ENCODE data around the gene MAD1L1.
"Not testable (repeated sequence)": the region's sequence is repeated elsewhere in the genome, so short reads cannot be mapped to it uniquely, and the experiment has no call there.

MAD1L1 gene

GRCh38 chr7:1931256-1931950, 301.3 kb downstream of the MAD1L1 start:
- no peak for DNase-seq (ENCODE audit: low read depth in 2 of 3, low spot score in 1 of 3)

GRCh38 chr7:1930381-1931065, 302.2 kb downstream of the MAD1L1 start:
- no peak for DNase-seq (ENCODE audit: low read depth in 2 of 3, low spot score in 1 of 3)

DNA sequence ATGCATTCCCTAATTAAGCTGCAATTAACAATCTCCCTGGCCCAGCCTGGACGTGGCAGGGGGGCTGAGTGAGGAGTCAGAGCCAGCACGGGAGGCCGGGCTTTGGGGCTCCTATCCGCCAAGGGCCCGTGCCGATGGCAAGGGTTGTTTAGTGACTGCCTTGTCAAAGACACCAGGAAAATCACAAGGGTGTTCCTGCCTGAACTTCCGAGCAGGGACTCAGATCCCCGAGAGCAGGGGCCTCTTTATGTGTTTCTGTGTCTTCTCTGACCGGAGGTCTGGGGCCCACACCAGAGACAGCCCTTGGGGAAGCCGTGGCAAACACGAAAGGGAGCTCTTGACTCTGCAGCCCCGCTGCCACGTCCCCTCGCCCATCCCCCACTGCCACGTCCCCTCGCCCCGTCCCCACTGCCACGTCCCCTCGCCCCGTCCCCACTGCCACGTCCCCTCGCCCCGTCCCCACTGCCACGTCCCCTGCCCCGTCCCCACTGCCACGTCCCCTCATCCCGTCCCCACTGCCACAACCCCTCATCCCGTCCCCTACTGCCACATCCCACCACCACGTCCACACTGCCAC, 303.3 kb downstream of the MAD1L1 start:
- not testable (repeated sequence) for DNase-seq (ENCODE audit: low read depth in 2 of 3, low spot score in 1 of 3)

DNA sequence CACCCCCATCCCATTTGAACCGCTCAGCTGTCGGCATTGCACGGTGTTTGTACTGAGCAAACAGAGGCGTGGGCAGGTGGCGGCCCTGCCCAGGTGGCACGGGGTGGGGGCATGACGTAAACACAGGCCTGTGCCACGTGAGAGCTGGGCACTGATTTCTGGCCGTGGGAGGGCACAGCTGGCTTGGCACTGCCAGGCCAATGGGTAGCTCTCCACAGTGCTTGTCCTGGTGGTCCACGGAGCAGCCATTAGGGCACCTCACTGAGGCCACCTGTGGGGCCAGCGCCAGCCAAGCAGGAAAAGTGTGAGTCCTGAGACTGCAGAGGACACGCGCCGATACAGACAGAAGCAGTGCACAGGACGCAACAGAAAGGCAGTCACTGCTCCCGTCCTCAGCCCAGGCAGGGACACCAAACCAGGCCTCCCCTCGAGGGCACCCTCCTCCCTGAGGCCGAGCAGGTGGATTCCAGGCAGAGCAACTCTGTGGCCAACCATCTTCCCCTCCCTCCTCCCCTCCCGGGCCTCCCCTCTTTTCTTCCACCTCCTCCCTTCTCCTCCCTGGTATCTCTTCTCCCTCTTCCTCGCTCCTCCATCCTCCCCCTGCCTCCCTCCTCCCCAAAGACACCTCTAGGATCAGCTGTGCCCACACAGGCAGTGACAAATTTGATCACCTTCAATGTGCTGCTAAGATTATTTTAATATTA, 303.9 kb downstream of the MAD1L1 start:
- DNase-seq (ENCODE audit: low read depth in 2 of 3, low spot score in 1 of 3): no peak

GRCh38 chr7:1927937-1928644, 304.7 kb downstream of the MAD1L1 start:
- no peak for DNase-seq (ENCODE audit: low read depth in 2 of 3, low spot score in 1 of 3)

- DNase-seq (ENCODE audit: low read depth in 2 of 3, low spot score in 1 of 3): no peak
Observed at GRCh38 chr7:1926908-1927306, 305.8 kb downstream of the MAD1L1 start.

GRCh38 chr7:1925973-1926907, 306.5 kb downstream of the MAD1L1 start:
- no peak for DNase-seq (ENCODE audit: low read depth in 2 of 3, low spot score in 1 of 3)

- DNase-seq (ENCODE audit: low read depth in 2 of 3, low spot score in 1 of 3): no peak
Observed at GRCh38 chr7:1925349-1925748, 307.4 kb downstream of the MAD1L1 start.

GRCh38 chr7:1924258-1924817, 308.4 kb downstream of the MAD1L1 start:
- DNase-seq (ENCODE audit: low read depth in 2 of 3, low spot score in 1 of 3): no peak

DNA sequence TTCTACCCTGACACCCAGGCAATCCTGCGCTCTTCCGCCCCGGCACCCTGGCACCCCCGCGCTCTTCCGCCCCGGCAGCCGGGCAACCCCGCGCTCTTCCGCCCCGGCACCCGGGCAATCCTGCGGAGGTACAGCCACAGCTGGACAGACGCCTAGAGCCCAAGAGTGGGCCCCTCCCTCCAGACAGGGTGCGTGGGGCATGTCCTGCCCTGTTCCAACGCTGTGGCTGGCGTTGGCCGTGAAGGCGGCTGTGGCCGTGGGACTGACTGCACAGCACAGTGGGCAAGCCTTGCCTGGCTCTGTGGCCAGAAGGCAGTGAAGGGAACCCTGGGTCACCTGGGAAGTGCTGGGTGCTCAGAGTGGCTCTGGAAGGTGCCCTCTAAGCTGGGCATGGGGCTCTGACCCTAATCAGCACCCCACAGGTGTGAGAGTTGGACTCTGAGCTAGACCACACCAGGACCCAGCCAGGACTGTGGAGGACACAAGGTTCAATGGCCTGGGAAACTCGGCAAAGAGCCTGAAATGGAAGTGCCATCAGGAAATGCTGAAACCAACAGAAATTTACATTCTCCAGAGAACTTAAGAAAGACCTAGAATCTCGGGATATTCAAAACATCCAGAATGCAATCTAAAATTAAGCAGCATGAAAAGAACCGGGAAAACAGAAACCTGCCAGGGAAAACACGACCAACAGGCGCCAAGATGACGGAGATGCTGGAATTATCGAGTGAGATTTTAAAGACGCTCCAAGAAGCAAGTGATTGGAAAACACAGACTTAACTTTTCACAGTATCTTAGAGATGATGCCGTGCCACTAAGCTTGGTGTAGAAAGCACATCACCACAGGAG, 309.1 kb downstream of the MAD1L1 start:
- no peak for DNase-seq (ENCODE audit: low read depth in 2 of 3, low spot score in 1 of 3)

GRCh38 chr7:1922870-1923236, 309.9 kb downstream of the MAD1L1 start:
- DNase-seq (ENCODE audit: low read depth in 2 of 3, low spot score in 1 of 3): no peak

- DNase-seq (ENCODE audit: low read depth in 2 of 3, low spot score in 1 of 3): peak; percentile 41 to 60 (median 49)
Observed at GRCh38 chr7:1922071-1922869, 310.5 kb downstream of the MAD1L1 start.

GRCh38 chr7:1920881-1921280, 311.9 kb downstream of the MAD1L1 start:
- DNase-seq (ENCODE audit: low read depth in 2 of 3, low spot score in 1 of 3): no peak

- DNase-seq (ENCODE audit: low read depth in 2 of 3, low spot score in 1 of 3): no peak
Observed at GRCh38 chr7:1920266-1920681, 312.5 kb downstream of the MAD1L1 start.

- no peak for DNase-seq (ENCODE audit: low read depth in 2 of 3, low spot score in 1 of 3)
Observed at GRCh38 chr7:1919539-1920265, 313.0 kb downstream of the MAD1L1 start.

GRCh38 chr7:1918881-1919525, 313.7 kb downstream of the MAD1L1 start:
- no peak for DNase-seq (ENCODE audit: low read depth in 2 of 3, low spot score in 1 of 3)

DNA sequence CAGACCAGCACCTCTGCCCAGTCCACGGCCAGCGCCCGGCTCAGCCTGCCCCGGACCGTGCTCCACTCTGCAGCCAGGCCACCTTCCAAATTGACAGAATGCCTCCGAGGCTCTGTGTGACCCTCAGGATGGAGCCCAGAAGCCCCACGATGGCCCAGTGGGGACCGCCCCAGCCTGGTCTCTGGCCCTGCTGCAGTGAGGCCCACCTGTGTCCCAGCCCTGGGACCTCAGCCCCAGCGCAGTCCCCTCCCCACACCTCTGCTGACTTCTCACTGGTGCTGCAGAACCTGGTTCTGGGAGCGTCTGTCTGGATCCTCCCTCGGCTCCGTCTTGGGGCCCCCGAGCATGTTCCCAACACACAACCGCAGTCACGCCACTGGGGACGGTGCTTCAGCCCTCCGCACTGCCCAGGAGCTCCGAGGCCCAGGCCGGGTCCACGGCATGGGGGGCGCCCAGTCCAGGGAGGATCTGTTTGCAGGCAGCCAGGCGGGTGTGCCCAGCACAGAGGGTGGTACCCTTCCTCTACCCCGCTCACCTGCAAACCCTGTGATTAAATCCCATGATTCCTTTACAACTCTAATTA, 314.6 kb downstream of the MAD1L1 start:
- no peak for DNase-seq (ENCODE audit: low read depth in 2 of 3, low spot score in 1 of 3)

Measured in stimulated activated CD4-positive, alpha-beta T cell treated with anti-CD3 and anti-CD28 coated beads, Interleukin-12 subunit alpha, Interleukin-12 subunit beta, amount 100 ng/mL, for 48 hours (primary cell).